ENCODE measurements around the gene DGKE.
A peak's percentile ranks its signal among the peaks of the same experiment; 100 is the strongest.

The DGKE gene

DNA sequence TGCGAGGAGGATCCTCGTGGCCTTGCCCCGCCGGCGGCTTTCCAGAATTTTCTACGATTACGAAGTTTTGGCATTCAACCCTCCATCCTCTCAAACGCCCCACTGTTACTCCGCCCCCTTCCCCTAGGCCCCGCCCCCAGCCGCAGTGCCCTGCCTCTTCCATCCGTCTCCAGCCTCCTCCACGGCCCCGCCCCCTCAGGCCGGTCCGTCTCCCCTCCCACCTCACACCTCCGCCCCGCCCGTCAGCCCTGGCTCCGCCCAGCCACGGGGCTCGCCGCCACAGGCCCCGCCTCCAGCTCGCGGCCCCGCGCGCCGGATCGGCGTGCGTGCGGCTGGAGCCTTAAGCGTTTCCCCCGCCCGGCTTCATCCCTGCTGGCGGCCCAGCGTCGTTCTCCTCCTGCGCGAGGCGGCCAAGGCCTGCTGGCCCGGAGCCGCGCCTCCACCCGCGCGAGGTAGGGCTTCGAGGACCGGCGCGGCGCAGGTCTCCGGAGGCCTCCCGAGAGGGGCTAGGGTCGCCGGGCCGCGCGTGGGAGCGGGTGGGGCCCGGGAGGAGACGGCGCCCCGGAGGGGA lies at the start of gene DGKE, which contains the start of gene C17orf67:
DGKE (plus strand) TSS at position 343 of the 571 bp plus-strand sequence. CDS start 645 bp downstream, outside the sequence.
C17orf67 (minus strand) TSS at position 112 of the 571 bp plus-strand sequence. CDS start 18,110 bp downstream, outside the sequence.
- peak; percentile 98 for DNase-seq

DNA sequence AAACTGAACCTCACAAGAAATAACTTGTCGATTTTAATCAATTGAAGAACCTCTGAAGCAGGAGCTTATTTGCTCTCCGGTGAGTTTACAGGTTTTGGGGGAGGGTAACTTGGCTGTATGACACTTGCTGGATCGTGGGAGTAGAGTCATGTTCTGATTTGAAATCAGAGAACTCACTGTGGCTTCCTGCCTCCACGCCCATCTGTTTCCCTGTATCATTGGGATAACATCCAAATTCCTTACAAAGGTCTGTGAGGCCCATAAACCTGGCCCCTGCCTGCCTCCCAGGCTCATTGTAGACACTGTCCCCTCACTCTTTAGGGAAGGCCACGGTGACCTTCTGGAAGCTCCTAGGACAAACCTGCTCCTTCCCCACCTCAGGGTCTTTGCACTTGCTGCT lies 48.5 kb upstream of the DGKE start:
- DNase-seq: no peak

DNA sequence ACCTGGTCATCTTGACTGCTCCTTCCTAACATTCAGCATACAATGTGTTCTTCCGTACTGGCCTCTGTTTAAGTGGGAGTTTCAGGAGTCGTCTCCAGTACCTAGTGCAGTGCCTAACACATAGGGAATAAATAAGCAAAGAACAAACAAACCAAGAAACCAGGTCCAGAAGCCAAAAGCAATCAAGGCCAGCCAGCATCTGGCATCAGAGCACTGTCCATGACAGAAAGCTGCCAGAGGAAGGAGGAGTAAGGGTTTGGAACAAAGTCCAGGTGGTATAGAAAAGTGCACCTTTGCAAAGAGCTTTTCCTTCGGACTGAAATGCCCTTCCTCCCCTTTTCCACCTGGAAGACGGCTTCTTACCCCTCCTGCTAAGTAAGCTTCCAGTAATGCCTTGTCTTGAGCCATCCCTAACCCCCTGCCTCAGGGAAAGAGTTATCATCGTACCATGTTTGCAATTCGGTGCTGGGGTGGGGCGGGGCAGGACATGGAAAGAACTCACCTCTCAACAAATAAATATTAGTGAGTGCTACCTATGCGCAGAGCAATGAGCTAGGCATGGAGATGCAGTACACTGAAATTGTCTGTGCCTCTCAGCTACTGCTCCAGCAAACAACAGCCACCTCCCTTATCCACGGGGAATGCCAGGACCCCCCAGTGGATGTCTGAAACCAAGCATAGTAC lies 47.8 kb upstream of the DGKE start:
- no peak for DNase-seq

DNA sequence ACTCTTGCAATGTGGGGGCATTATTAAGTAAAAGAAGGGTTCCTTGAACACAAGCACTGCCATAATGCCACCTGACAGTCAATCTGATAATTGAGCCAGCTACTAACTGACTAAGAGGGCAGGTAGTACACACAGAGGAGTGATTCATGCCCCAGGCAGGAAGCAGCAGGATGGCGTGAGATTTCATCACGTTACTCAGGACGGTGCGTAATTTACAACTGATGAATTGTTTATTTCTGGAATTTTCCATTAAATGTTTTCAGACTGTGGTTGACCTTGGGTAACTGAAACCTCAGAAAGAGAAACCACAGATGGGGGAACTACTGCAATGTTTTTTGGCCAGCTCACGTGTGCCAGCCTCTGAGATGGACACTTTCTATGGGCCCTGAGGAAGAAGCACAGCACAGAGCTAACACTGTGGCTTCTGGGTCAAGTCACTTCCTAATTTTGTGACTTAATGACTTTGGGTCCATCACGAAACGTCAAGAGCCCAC lies 46.9 kb upstream of the DGKE start:
- no peak for DNase-seq

DNA sequence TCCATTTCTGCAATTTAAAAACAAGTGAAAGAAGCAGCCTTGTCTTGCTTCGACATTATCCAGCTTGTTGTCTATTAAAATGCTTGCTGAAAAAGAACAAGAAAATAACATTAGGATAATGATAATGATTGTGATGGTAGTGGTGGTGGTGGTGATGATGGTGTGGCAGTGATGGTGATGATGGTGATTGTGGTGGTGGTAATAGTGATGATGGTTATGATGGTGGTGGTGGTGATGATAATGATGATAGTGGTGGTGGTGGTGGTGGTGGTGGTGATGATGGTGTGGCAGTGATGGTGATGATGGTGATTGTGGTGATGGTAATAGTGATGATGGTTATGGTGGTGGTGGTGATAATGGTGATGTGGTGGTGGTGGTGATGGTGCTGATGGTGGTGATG lies 41.7 kb upstream of the DGKE start:
- no peak for DNase-seq

DNA sequence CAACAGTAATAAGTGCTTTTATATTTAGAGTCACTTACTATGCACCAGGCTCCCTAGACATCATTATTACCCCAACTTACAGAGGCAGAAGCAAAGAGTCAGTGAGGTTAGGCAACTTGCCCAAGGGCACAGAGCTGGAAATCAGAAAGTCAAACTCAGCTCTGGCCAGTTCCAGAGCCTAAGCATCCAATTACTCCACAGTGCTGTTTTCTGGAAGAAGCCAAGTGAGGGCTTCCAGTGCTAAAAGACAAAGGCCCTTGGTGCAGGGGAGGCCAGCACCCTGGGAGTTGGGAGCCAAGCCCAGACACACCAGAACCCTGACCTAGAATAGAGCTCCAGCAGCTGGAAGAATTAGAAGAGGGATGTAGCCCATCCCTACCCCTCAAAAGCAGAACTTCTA lies 40.4 kb upstream of the DGKE start:
- DNase-seq: no peak

DNA sequence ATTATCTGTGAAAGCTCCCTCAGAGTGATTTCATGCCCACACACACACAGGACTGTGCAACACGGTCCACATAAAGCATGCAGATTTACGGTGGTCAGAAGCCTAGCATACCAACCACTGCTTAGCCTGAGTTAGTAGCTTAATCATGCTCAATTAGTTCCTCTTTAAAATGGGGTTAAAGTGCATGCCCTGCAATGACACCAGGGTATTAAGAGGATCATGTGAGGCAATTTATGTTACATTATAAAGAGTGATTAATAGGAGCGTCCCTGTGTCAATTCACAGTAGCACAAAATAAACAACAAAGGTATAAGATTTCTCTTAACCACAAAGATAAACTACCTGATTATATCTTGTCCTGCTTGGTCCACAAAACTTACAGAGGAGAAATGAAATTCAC lies 40.0 kb upstream of the DGKE start:
- no peak for DNase-seq

DNA sequence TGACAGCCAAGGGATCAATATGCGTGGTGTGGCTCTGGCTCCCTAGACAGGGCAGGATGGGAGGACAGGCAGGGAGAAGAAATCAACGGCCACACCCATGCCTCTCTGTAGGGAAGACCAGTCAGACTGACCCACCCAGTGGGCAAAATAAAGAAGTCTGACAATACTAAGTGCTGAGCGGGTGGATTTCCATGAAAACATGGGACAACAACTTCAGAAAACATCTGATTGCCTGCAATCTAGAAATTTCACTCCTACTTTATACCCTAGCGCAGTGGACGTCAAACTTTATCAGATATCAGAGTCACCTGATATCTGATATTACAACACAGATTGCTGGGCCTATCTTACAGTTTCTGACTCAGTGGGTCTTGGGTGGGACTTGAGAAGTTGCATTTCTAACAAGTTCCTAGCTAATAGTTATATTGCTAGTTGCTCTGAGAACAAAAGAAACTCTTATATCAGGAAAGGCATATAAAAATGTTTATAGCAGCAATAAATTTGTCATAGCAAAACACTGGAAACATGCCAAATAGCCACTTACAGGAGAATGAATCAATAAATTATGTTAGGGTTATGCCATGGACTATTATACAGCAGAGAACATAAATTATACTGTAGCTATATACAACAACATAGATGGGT lies 38.6 kb upstream of the DGKE start:
- DNase-seq: no peak

DNA sequence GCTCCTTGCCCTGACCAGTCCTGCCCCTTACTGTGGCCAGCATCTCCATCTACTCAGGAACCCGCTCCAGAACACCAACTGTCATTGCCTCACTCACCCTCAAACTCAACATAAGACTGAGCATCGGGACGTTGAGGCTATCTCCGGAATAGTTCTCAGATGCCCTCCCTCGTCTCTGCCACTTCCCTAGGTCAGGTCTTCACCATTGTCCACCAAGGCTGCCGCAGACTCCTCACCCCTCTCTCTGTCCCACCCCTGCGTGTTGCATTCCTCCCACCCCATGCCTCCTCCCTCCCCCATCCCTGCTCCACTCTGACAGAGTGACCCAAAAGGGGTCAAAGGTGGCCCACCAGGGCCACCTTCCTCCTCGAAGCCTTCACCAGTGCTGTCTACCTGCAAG lies 37.4 kb upstream of the DGKE start:
- DNase-seq: no peak

DNA sequence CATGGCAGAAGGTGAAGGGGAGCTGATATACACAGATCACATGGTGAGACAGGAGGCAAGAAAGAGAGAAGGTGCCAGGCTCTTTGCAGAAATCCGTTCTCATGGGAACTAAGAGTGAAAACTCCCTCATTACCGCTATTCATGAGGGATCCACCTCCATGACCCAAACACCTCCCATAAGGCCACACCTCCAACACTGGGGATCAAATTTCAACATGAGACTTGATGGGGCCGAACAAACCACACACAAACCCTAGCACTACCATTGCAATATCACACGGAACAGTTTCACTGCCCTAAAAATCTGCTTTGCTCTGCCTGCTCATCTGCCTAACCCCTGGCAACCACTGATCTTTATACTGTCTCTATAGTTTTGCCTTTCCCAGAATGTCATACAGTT lies 35.0 kb upstream of the DGKE start:
- no peak for DNase-seq

DNA sequence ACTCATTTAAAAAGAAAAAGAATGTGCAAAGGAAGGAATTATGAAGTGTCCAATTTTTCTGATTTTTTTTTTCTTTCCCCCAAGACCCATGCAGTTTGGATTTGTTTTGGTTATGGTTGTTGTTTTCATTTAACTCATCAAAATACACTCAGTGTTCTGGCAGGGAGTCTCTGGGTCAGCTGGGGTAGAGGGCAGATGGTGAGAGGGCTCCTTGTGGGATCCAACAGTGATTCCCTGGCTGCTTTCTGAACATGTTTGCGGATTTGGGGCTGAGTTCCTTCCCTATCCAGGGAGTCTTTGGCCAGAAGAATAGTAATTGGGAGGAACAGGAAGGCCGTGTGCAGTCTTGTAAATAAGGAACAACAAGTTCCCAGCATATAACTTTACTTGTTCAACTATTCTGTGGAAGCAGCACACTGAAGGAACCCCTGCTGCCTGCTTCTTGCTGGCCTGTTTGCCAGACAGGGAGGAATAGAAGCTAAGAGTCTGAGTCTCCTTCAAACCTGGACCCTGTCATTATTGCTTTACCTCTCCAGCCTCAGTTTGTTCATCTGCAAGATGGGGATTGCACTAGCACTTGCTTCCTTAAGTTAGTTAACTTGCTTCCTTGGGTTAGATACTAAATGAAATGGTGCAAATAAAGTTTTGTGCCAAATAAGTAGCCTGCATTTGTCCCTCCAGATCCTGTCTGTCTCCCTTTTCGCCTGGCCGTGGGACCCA lies 32.3 kb upstream of the DGKE start:
- no peak for DNase-seq

DNA sequence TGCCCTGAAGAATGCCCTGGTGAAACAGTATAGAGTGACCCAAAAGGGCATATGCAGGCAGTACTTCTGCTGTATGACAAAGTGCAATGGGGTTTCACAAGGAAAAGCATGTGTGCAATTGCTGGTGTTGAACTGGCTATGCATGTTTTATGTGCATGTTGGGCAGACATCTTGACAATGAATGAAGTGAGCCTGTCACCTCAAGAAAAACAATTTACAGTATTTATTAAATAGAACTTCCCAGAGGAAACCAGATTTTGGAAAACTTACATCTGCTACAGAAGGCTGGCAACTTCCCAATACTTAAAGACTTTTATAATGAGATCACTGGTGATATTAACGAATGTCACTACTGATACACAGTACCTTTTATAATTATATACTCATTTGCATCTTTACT lies 30.9 kb upstream of the DGKE start:
- DNase-seq: no peak

DNA sequence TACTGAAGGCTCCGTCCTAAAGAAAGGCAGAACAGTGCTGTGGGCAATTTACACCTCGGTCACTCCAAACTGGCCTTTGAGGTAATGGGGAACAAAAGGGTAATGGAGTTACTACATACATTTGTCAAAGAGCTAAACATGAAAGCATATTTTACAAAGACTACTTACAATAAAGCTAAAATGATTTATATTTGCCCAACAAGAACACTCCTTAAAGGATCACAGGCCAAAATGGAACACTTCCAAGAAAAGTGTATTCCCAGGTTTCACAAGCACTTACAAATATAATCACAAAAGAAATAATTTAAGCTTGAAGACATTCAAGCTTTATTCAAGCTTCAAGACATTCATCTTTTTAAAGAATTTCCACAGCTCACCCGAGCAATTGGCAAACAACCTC lies 29.5 kb upstream of the DGKE start:
- no peak for DNase-seq

DNA sequence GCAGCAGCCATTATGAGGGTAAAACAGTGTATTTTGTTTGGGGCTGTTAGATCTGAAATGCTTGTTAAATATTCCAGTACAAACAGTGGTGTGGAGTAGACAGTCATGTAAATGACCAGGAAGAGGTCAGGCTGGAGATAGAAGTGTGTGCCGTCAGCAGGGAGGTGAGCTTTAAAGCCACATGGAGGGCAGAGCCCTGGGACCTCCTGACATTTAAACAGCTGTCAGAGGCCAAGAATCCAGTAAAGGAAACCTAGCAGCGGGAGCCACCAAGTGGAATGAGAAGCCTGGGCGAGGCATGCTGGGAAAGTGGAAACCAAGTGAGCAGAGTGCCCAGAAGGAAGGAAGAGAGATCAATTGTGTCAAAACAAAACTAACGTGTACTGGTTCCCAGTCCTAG lies 27.0 kb upstream of the DGKE start:
- DNase-seq: no peak

DNA sequence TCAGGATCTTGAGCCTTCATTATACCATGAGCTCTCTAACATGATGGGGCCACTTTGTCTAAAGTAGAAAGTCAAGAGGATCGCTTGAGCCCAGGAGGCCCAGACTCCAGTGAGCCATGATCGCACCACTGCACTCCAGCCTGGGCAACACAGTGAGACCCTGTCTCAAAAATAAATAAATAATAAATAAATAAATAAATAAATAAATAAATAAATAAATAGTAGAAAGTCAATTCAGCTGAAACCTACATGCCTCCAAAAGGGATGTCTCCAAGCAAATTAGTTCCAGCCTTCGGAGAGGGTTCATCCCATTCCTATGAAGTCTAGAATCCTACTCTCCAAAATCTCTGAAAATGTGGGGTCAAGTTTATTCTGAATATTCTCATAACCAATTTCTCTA lies 26.2 kb upstream of the DGKE start:
- DNase-seq: no peak

DNA sequence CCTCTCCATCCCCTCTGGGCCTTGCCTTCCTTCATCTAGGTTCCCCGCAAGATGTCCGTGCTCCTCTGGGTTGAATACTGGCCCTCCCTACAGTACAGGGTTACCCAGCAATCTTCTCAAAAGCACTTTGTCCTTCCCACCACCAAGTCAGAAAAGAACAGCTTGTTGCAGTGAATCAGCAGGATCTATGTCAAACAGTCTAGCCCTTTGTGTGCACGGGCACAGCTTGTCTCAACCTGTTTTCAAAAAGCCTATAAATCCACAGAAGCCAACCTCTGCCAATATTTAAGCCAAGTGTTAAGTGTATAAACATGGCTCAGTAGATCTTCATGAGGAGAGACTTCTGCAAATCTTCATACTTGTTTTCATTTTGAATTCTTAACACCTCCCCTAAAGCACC lies 25.4 kb upstream of the DGKE start:
- DNase-seq: peak; percentile 31

DNA sequence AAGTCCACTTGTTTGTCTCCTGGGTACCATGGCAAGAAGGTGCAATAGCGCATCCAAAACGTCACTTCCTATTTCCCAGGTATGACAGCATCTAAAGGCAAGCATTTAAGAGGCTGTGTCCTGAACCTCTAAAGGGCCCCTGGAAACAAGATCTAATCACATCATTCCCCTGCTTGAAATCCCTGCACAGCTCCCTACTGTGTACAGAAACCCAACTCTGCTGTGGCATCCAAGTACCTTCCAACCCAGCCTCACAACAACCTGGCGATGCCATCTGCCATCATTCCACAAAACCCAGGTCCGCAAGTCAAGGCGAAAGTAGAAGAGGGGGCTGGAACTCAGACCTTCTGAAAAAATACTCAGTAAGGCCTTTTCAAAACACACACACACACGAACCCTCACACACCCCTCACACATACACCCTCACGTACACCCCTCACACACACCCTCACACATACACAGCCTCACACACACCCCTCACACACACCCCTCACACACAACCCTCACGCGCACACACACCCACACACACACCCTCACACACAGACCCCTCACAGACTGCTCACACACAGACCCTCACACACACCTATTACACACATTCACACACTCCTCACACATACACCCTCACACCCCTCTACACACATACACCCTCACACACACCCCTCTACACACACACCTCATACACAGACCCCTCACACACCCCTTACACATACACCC lies 24.7 kb upstream of the DGKE start:
- no peak for DNase-seq

DNA sequence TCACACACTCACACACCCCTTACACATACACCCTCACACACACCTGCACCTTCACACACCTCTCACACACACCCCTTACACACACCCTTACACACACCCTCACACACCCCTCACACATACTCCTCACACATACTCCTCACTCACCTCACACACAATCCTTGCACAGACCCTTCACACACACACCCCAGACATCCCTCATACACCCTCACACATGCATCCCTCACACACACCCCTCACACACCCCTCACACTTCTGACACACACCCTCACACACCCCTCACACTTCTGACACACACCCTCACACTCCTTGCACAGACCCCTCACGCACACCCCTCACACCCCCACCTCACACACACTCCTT lies 24.2 kb upstream of the DGKE start:
- no peak for DNase-seq

DNA sequence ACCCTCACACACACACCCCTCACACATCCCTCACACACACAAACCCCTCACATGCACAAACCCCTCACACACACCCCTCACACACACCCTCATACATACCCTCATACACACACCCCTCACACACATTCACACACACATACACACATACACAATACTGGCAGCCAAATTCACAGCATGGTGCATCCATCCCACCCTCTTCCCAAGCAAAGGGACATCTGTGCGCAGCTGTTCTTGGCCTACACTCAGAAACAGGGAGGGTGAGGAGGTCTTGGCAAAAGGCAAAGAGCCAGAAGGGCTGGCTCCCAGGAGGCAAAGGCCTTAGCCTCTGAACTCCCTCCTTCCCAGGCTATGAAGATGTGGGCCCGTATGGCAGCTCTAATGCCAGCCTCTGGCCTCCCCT lies 23.6 kb upstream of the DGKE start:
- DNase-seq: no peak

DNA sequence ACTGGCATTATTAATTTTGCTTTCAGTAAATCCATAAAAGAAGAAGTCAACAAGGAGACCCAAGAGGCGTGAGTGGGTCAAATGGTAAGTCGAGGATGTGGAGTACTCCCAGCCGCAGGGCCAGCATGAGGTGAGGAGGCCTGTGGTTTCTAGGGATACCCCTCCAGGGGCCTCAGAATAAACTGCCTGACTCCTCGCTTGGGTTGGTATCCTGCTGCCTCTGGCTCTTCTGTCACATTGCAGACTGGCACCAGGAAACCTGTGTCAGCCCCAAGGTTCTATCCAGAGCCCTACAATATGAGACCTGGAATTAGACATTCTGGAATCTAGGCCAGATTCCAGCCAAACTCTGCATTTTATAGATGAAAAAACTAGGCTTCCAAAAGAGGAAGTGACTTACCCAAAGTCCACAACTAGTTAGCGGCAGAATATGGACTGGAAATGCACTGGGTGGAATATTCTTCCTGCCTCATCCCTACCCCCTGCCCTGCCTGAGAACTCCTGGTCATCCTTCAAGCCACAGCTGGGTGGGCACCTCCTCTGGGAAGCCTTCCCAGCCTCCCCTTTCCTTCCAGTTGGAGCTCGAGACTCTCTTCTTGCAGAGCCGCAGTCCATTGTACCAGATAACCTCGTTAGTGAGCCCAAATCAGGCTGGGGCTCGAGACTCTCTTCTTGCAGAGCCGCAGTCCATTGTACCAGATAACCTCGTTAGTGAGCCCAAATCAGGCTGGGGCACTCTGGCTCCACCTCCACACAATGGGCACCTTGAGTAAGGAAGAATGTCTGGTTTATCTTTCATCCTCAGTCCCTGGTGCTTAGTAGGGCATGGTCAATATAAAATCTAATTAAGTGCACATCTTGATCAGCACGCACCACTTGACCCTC lies 22.8 kb upstream of the DGKE start:
- DNase-seq: no peak

DNA sequence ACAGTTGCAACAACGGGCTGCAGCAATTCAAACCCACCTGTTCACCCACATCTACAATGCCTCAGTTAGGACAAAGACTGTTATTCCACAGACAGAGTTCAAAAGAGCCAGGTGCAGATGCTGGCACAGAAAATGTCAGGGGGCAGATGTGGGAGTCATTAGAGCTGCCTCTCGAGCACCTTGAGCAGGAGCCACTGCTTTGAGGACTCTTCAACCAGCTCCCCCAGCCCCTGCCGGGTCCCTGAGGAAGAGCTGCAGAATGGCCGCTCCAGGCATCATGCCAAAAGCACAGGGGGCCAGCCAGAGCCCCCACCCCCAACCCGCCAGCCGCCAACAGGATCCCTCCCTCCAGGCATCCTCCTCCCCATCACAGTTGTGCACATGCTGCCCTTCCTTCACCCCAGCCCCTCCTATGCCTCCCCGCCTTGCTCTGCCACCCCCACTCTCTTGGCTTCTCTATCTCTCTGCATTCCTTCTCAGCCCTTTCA lies 21.0 kb upstream of the DGKE start:
- no peak for DNase-seq

DNA sequence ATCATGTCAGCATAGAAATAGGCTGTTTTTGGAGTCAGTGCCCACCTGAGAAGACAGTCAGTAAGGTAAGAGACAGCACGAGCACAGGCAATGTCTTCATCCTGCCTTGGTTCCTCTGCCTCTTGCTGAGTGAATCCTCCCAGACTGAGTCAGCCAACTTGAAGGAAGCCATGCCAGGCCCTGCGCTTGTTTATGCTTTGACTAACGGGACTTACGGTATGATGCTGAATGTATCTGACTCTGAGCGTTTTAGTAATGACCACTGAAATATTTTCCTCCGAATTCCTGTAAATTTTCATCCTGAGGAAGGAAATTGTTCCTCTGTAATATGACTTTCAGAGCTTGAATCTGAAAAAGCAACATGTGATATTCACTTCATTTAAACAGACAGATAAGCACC lies 18.2 kb upstream of the DGKE start:
- DNase-seq: no peak

Data from eye (tissue), 1 donor.